ENCODE results near the gene GDPD3.

GDPD3 gene

DNA sequence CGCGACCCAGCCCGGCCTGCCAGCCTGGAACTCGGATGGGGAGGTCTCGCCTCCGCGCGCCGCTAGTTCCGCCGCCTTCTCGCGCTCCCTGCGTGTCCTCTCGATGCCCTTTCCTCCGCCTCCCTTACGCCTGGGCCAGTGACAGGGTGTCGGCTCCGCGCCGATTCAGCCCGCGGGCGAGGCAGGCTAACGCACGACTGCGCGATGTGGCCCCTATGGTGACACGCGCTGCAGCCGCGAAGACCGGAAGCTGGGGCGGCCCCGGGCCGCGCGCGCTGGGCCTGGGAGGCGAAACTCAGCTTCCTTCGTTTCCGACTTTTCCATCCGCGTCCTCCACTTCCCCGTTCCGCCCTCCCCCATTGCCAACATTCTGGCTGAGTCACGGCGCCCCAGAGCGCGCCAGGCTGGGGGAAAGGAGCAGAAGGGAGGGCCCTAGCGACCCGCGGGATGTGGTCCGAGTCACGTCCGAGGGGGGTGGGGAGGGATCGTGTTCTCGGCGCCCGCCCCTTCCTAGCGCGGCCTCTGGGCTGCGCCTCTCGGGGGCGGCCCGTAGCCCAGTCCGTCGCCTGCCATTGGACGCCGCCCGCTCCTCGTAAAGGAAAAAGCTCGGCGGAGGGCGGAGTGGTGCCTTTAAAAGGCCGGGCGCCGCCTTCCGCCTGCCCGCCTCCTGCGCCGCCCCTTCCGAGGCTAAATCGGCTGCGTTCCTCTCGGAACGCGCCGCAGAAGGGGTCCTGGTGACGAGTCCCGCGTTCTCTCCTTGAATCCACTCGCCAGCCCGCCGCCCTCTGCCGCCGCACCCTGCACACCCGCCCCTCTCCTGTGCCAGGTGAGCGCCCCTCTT lies 48.0 kb downstream of the GDPD3 start, which contains the start of gene ALDOA:
TSS of gene ALDOA (plus strand) at position 659 of the 841 bp plus-strand sequence. CDS start 1,138 bp downstream, outside the sequence.
- Histone ChIP-seq H3K36me3 (ENCODE audit: control insufficient read depth, low read length) (peaks cover 60% of the 10 kb centered on the region), H3K9me3 (ENCODE audit: control insufficient read depth, insufficient read depth, low read length) (no peaks in the 10 kb centered on the region), H3K79me2 (ENCODE audit: control insufficient read depth, low read length) (peaks cover 59% of the 10 kb centered on the region), H3K27ac (ENCODE audit: low read depth, low read length) (peak within 1 kb of the TSS; percentile 89), H3K9me2 (replicated peaks; ENCODE audit: control insufficient read depth, low read length) (no peaks in the 10 kb centered on the region), H4K20me1 (ENCODE audit: control insufficient read depth, insufficient read depth, low read depth, low read length) (peaks cover 24% of the 10 kb centered on the region), H3K4me1 (ENCODE audit: control insufficient read depth, low read length) (peaks cover 36% of the 10 kb centered on the region), H3K4me2 (ENCODE audit: low read length) (peak within 1 kb of the TSS; percentile 77), H3F3A (ENCODE audit: control insufficient read depth, insufficient read depth) (peaks cover 38% of the 10 kb centered on the region), H3K27me3 (ENCODE audit: control insufficient read depth, low read length) (no peaks in the 10 kb centered on the region), H3K4me3 (ENCODE audit: low read length) (peak within 1 kb of the TSS; percentile 96)
- no peak for TF ChIP-seq EZH2phosphoT487 (IDR thresholded peaks at IDR 0.05; ENCODE audit: borderline replicate concordance, low read length)
- TF ChIP-seq CTCF (IDR thresholded peaks at IDR 0.05; ENCODE audit: low read depth, low read length, poor library complexity, severe bottlenecking) = no peak

DNA sequence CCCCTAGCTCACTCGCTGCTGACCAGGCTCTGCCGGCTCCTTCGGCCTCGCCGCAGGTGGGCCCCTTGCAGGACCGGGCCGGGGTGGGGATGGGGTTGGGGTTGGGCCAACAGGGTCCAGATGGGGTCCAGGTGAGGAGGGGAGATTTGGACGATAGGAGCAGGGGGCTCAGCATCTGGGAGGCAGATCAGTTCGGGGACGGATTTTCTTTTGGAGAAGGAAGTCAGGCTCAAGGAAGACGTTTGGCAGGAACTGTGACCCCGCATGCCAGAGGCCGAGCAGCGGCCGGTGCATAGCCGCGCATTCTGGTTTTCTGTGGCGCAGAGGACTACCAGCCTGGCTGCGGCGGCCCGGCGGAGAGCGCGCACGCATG lies 48.6 kb downstream of the GDPD3 start:
- Histone ChIP-seq H3K27ac (ENCODE audit: low read depth, low read length) (peak overlapping the region; percentile 89), H3K4me3 (ENCODE audit: low read length) (peak overlapping the region; percentile 96), H3K4me2 (ENCODE audit: low read length) (peak overlapping the region; percentile 77), H3K36me3 (ENCODE audit: control insufficient read depth, low read length) (peaks cover 54% of the 10 kb centered on the region), H4K20me1 (ENCODE audit: control insufficient read depth, insufficient read depth, low read depth, low read length) (peaks cover 24% of the 10 kb centered on the region), H3K9me2 (replicated peaks; ENCODE audit: control insufficient read depth, low read length) (no peaks in the 10 kb centered on the region), H3K27me3 (ENCODE audit: control insufficient read depth, low read length) (no peaks in the 10 kb centered on the region), H3F3A (ENCODE audit: control insufficient read depth, insufficient read depth) (peaks cover 32% of the 10 kb centered on the region), H3K9me3 (ENCODE audit: control insufficient read depth, insufficient read depth, low read length) (no peaks in the 10 kb centered on the region), H3K79me2 (ENCODE audit: control insufficient read depth, low read length) (peaks cover 57% of the 10 kb centered on the region), H3K4me1 (ENCODE audit: control insufficient read depth, low read length) (peaks cover 36% of the 10 kb centered on the region)
- TF ChIP-seq CTCF (IDR thresholded peaks at IDR 0.05; ENCODE audit: low read depth, low read length, poor library complexity, severe bottlenecking) (no peak), EZH2phosphoT487 (IDR thresholded peaks at IDR 0.05; ENCODE audit: borderline replicate concordance, low read length) (no peak)

DNA sequence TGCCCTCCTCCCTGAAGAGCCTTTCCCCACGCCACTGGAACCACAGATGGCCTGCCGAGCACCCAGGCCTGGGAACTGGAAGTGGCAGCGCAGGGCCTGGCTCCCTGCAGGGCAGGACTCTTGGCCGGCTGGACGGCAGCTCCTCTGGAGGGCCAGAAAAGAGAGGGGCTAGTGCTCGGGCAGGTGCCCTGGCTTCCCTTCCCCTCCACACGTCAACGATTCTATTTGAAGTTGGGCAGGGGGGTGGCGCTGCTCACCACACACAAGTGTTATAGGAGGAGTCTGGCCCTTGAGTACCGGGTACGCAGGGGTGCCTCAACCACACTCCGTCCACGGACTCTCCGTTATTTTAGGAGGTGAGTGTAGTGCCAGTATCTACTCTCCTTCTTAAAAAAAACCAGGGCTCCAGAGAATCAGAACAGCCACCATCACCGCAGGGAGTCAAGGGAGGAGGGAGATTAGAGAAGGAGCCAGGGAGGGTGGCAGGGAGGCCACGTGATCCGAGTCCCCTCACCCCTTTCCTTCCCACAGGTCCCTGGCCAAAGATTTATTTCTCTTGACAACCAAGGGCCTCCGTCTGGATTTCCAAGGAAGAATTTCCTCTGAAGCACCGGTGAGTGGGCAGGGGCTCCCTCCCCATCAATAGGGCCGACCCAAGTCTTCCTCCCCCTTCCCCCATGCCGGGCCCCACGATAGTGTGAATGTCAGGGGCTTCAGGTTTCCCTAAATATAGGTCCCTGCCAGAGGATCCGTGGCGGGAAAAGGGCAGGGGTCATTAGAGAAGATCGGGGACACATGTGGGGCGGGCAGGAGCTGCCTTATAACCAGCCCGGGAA lies 49.2 kb downstream of the GDPD3 start:
- Histone ChIP-seq H3K4me3 (ENCODE audit: low read length) (peak overlapping the region; percentile 96), H3K4me1 (ENCODE audit: control insufficient read depth, low read length) (peaks cover 31% of the 10 kb centered on the region), H4K20me1 (ENCODE audit: control insufficient read depth, insufficient read depth, low read depth, low read length) (peaks cover 22% of the 10 kb centered on the region), H3K27ac (ENCODE audit: low read depth, low read length) (peak overlapping the region; percentile 89), H3K9me2 (replicated peaks; ENCODE audit: control insufficient read depth, low read length) (no peaks in the 10 kb centered on the region), H3K36me3 (ENCODE audit: control insufficient read depth, low read length) (peaks cover 48% of the 10 kb centered on the region), H3K9me3 (ENCODE audit: control insufficient read depth, insufficient read depth, low read length) (no peaks in the 10 kb centered on the region), H3K79me2 (ENCODE audit: control insufficient read depth, low read length) (peaks cover 51% of the 10 kb centered on the region), H3K27me3 (ENCODE audit: control insufficient read depth, low read length) (no peaks in the 10 kb centered on the region), H3F3A (ENCODE audit: control insufficient read depth, insufficient read depth) (peaks cover 28% of the 10 kb centered on the region), H3K4me2 (ENCODE audit: low read length) (peak overlapping the region; percentile 77)
- TF ChIP-seq EZH2phosphoT487 (IDR thresholded peaks at IDR 0.05; ENCODE audit: borderline replicate concordance, low read length) = no peak
- TF ChIP-seq CTCF (IDR thresholded peaks at IDR 0.05; ENCODE audit: low read depth, low read length, poor library complexity, severe bottlenecking) = peak; percentile 74
